Dendritic cell treated with granulocyte-macrophage colony-stimulating factor and Interleukin-4, amounts not matched to agents 40 ng/mL and 50 ng/mL, for 4 days (primary cell): Measurements from ENCODE around the gene CCDC17.
"Not testable (repeated sequence)": the region's sequence is repeated elsewhere in the genome, so short reads cannot be mapped to it uniquely, and the experiment has no call there.

Source experiments
- H3K27ac Mint-ChIP-seq: one replicate; pipeline ENCODE4 v1.8.0; 2022; ENCODE audit warnings: mild to moderate bottlenecking, mixed read lengths
- H3K27me3 Mint-ChIP-seq: one replicate; pipeline ENCODE4 v1.8.0; 2022; ENCODE audit warnings: mild to moderate bottlenecking, mixed read lengths
- H3K36me3 Mint-ChIP-seq: one replicate; pipeline ENCODE4 v1.8.0; 2022; ENCODE audit warnings: low read depth, mixed read lengths
- H3K4me1 Mint-ChIP-seq: one replicate; pipeline ENCODE4 v1.8.0; 2022; ENCODE audit warnings: low read depth, mixed read lengths
- H3K4me3 Mint-ChIP-seq: one replicate; pipeline ENCODE4 v1.8.0; 2022; ENCODE audit warnings: mild to moderate bottlenecking, moderate library complexity, mixed read lengths
- H3K9me3 Mint-ChIP-seq: one replicate; pipeline ENCODE4 v1.8.0; 2022; ENCODE audit warnings: mixed read lengths
- intact Hi-C: fragments of 100-400 bp; cut with micrococcal nuclease; formaldehyde crosslinking; loops from one replicate; pipeline ENCODE4 v1.15.0; 2022

Gene CCDC17

DNA sequence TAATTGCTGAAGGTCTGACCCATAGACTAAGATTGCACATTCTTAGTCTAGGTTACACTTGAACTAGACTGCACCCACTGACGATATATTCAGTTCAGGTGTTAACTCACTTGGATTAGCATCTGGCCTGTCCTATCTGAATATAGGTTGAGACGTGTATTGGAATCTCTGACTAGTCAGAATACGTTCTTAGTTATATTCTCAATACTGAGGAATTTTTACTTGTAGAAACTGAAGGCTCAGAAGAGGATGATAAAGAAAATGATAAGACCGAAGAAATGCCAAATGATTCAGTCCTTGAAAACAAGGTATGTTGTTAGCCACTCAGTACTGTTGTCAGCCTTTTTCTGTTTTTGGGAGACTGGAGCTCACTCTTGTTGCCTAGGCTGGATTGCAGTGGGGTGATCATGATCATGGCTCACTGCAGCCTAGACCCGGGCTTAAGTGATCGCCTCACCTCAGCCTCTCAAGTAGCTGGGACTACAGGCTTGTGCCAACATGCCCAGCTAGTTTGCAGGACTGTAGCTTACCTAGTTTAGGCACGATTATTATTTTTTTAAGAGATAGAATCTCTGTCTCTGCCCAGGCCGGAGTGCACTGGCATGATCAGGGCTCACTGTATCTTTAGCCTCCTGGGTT lies 10.8 kb downstream of the CCDC17 start:
- peaks cover 83% of the 10 kb centered on the region for H3K36me3 Mint-ChIP-seq
- no peak overlapping the region for H3K4me3 Mint-ChIP-seq
- no peaks in the 10 kb centered on the region for H3K27me3 Mint-ChIP-seq
- no peaks in the 10 kb centered on the region for H3K9me3 Mint-ChIP-seq
- H3K27ac Mint-ChIP-seq, result no peak overlapping the region
- H3K4me1 Mint-ChIP-seq, result peaks cover 7% of the 10 kb centered on the region
- intact Hi-C loops, result no loop called here

DNA sequence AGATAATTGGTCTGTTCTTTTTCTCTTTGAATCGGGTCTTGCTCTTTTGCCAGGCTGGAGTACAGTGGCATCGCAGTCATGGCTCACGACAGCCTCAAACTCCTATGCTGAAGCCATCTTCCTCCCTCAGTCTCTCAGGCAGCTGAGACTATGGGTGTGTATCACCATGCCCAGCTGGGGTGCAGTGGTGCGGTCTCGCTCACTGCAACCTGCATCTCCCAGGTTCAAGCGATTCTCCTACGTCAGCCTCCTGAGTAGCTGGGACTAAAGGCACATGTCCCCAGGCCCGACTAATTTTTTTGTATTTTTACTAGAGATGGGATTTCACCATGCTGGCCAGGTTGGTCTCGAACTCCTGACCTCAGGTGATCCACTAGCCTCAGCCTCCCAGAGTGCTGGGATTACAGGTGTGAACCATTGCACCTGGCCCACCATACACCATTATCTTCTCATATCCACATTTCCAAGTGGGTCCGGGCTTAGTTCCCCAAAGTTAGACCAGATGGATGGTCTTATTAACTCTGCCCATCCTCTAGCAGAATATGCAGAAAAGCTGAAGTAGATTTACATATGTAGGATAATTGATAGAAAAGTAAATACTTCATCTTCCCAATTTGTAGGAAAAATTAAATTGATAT lies 13.1 kb downstream of the CCDC17 start:
- H3K9me3 Mint-ChIP-seq, result no peaks in the 10 kb centered on the region
- no peak overlapping the region for H3K27ac Mint-ChIP-seq
- intact Hi-C loops, result no loop called here
- peaks cover 27% of the 10 kb centered on the region for H3K4me1 Mint-ChIP-seq
- no peak overlapping the region for H3K4me3 Mint-ChIP-seq
- H3K36me3 Mint-ChIP-seq, result peaks cover 80% of the 10 kb centered on the region
- H3K27me3 Mint-ChIP-seq, result no peaks in the 10 kb centered on the region

DNA sequence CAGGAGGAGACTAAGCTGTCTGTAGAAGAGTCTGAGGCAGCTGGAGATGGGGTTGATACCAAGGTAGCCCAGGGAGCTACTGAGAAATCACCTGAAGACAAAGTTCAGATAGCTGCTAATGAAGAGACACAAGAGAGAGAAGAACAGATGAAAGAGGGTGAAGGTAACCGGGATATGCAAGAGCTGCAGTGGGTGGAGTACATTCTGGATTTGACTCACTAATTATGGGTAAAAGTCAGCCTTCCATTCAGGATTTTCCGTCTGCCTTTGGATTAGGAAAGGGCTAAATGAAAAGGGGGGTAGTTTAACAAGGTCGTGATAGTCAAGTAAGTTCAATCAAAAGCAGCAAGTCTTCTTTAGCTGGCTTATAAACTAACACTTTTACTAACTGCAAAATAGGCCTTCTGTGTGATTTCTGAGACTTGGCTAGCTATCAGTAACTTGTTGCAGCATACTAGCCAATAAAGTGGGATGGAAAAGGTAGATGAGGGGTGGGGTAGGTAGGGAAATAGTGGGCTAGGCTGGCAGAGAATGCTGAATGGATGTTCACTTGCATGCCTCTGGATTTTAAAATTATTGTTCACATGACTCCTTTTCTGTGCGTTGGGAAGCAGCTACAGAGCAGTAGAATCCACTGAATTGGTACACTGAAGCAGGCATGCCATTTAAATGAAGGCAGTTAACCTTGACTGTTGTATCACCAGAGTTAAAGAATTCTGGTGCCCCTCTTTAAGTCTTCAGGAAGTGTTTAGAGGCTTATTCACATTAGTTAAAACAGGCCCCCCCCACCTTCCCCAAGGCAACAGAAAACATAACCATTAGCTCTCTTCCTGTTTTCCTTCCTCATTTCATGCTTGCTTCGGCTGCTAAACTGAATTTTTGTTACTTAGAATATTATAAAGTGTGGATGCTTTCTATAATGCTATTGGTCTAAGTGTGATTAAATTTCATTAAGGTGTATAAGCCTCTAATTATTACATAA lies 15.4 kb downstream of the CCDC17 start:
- H3K4me3 Mint-ChIP-seq, result peak overlapping the region; percentile 43
- peaks cover 76% of the 10 kb centered on the region for H3K36me3 Mint-ChIP-seq
- no peaks in the 10 kb centered on the region for H3K27me3 Mint-ChIP-seq
- no peaks in the 10 kb centered on the region for H3K9me3 Mint-ChIP-seq
- peak overlapping the region; percentile 79 for H3K27ac Mint-ChIP-seq
- intact Hi-C loops, result loop anchor here (5.0 kb wide), 1 partner anchor 79 kb away; the partner anchor contains the start of genes GPBP1L1 and TMEM69
- peaks cover 27% of the 10 kb centered on the region for H3K4me1 Mint-ChIP-seq

DNA sequence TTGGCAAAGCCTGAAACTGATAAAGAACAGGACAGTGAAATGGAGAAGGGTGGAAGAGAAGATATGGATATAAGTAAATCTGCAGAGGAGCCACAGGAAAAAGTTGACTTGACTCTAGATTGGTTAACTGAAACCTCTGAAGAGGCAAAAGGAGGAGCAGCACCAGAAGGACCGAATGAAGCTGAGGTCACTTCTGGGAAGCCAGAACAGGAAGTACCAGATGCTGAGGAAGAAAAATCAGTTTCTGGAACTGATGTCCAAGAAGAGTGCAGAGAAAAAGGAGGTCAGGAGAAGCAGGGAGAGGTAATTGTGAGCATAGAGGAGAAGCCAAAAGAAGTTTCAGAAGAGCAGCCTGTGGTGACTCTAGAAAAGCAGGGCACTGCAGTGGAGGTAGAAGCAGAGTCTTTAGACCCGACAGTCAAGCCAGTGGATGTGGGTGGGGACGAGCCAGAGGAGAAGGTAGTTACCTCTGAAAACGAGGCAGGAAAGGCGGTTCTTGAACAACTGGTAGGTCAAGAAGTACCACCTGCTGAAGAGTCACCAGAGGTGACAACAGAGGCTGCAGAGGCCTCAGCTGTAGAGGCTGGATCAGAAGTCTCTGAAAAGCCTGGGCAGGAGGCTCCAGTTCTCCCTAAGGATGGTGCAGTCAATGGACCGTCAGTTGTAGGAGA lies 16.3 kb downstream of the CCDC17 start:
- Mint-ChIP-seq H3K4me3 (peak overlapping the region; percentile 43), H3K27ac (peak overlapping the region; percentile 79), H3K36me3 (peaks cover 73% of the 10 kb centered on the region), H3K4me1 (peaks cover 27% of the 10 kb centered on the region), H3K27me3 (no peaks in the 10 kb centered on the region), H3K9me3 (no peaks in the 10 kb centered on the region)
- intact Hi-C loops, result loop anchor here (5.0 kb wide), 1 partner anchor 80 kb away; the partner anchor contains the start of genes GPBP1L1 and TMEM69

DNA sequence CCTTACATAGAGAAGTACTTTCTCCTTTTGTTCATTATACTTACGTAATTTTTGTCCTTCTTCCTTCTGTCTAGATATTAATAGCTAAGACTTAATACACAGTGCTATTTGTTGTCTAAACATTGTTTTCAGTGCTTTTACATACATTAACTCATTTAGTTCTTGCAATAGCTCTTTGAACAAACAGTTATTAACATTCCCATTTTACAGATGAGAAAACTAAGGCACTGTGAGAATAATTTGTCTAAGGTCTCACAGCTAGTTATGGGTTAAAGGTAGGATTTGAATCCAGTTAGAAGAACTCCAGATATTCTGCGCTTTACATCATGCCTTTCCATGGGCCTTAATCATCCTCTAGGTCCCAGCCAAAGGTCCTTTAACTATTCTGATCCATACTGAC lies 19.6 kb downstream of the CCDC17 start:
- intact Hi-C loops, result no loop called here
- Mint-ChIP-seq H3K9me3 (no peaks in the 10 kb centered on the region), H3K27ac (no peak overlapping the region), H3K27me3 (no peaks in the 10 kb centered on the region), H3K4me3 (no peak overlapping the region), H3K4me1 (peaks cover 36% of the 10 kb centered on the region), H3K36me3 (peaks cover 71% of the 10 kb centered on the region)

DNA sequence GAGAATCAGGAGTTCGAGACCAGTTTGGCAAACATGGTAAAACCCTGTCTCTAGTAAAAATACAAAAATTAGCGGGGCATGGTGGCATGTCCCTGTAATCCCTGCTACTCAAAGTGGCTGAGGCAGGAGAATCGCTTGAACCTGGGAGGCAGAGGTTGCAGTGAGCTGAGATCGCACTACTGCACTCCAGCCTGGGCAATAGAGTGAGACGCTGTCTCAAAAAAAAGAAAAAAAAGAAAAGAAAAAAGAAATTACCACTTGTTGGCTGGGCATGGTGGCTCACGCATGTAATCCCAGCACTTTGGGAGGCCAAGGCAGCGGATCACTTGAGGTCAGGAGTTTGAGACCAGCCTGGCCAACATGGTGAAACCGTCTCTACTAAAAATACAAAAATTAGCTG lies 27.1 kb downstream of the CCDC17 start:
- not testable (repeated sequence) for H3K27me3 Mint-ChIP-seq, H3K4me3 Mint-ChIP-seq, H3K9me3 Mint-ChIP-seq, H3K4me1 Mint-ChIP-seq, H3K27ac Mint-ChIP-seq
- intact Hi-C loops, result loop anchor here (10.0 kb wide), 1 partner anchor 48 kb away; no protein-coding TSS in a partner anchor
- H3K36me3 Mint-ChIP-seq, result peaks cover 81% of the 10 kb centered on the region

DNA sequence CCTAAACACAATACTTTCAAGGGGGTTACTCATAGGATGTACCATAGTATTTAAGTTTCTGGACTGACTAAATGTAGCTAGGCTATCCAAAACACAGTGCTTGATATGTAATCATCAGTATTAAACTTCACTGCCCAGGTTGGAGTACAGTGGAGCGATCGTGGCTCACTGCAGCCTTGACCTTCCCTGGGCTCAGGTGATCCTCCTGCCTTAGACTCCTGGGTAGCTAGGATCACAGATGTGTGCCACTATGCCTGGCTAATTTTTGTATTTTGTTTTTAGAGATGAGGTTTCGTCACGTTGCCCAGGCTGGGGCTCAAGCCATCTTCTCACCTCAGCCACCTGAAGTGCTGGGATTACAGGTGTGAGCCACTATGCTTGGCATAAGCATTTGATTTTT lies 29.4 kb downstream of the CCDC17 start:
- Mint-ChIP-seq H3K36me3 (peaks cover 80% of the 10 kb centered on the region), H3K27ac (no peak overlapping the region), H3K4me1 (peaks cover 3% of the 10 kb centered on the region), H3K27me3 (no peaks in the 10 kb centered on the region), H3K9me3 (no peaks in the 10 kb centered on the region), H3K4me3 (no peak overlapping the region)
- intact Hi-C loops, result loop anchor here (10.0 kb wide), 1 partner anchor 50 kb away; no protein-coding TSS in a partner anchor

DNA sequence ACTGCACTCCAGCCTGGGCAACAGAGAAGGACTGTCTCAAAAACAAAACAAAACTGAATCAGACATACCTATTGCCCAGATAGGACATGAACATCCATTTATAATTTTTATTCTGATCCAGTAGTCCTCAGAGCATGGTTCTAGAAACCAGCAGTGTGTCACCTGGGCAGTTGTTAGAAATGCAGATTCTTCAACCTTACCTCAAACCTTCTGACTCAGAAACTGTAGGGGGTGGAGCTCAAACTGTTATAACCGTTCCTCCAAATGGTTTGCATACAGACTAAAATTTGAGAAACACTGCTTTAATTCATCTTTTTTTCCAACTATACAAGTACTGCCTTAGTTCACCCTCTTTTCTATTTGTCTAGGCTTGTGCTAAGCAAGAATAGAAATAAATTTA lies 34.0 kb downstream of the CCDC17 start:
- Mint-ChIP-seq H3K4me3 (no peak overlapping the region), H3K4me1 (peaks cover 20% of the 10 kb centered on the region), H3K27ac (no peak overlapping the region), H3K27me3 (no peaks in the 10 kb centered on the region), H3K36me3 (peaks cover 44% of the 10 kb centered on the region), H3K9me3 (no peaks in the 10 kb centered on the region)
- intact Hi-C loops, result loop anchor here (10.0 kb wide), 1 partner anchor 55 kb away; no protein-coding TSS in a partner anchor

DNA sequence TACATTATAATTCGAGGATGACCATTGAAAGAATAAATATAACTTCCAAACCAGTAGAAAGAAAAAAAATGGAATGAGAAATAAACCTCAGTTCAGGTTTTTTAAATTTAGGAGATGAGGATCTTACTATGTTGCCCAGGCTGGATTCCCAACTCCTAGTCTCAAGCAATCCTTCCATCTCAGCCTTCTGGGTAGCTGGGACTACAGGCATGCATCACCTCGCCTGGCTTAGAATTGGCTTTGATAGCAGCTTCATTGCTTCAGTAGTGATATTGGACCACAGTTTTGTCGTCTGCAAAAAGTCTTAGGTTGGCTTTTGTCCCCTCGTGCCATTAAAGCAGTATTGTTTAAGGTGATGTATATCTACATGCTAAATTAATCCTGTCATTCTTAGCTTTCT lies 37.1 kb downstream of the CCDC17 start:
- peaks cover 32% of the 10 kb centered on the region for H3K4me1 Mint-ChIP-seq

DNA sequence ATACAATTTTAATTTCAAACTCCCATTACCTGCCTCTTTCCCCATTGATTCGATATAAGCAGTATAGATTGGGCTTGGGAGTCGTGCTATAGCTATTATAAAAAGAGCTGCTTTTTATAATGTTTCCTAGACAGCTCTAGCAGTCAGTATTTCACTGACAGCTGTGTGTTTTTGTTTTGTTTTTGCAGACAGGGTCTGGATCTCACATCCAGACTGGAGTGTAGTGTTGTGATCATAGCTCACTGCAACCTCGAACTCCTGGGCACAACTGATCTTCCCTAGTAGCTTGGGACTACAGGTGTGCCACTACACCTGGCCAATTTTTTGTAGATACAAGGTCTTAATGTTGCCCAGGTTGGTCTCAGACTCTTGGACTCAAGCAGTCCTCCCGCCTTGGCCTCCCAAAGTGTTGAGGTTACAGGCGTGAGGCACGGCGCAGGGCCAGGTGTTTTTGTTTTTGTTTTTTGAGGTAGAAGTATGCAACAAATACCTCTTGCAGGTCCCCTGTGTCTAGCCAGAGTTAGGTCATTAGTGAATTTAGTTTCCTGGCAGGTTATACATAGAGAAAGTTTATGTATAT lies 38.3 kb downstream of the CCDC17 start:
- H3K36me3 Mint-ChIP-seq, result peaks cover 14% of the 10 kb centered on the region
- H3K9me3 Mint-ChIP-seq, result no peaks in the 10 kb centered on the region
- no peaks in the 10 kb centered on the region for H3K27me3 Mint-ChIP-seq
- intact Hi-C loops, result loop anchor here (2.0 kb wide), 1 partner anchor 103 kb away; the partner anchor contains the start of gene TMEM69
- H3K4me1 Mint-ChIP-seq, result peaks cover 32% of the 10 kb centered on the region
- no peak overlapping the region for H3K27ac Mint-ChIP-seq
- H3K4me3 Mint-ChIP-seq, result peak overlapping the region; percentile 98

More for the DNA sequence above, 37.1 kb downstream of the CCDC17 start:
- intact Hi-C loops, result no loop called here
- Mint-ChIP-seq H3K27me3 (no peaks in the 10 kb centered on the region), H3K27ac (peak overlapping the region; percentile 58), H3K36me3 (peaks cover 26% of the 10 kb centered on the region), H3K9me3 (no peaks in the 10 kb centered on the region), H3K4me3 (peak overlapping the region; percentile 66)

DNA sequence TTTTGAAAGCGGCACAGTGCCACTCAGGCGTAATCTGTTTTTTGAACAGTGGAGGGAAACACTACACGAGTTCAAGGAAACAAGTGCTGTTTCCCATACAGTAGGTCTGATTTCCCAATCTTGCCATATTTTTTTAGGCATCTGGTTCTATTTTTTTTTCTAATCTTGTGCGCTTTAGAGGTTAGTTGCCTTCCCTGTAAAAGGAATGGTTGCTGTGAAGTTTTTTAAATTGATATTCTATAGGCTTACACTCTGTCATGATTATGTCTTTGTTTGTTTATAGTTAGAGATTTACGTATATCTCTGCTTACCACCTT lies 38.8 kb downstream of the CCDC17 start:
- Mint-ChIP-seq H3K9me3 (no peaks in the 10 kb centered on the region), H3K27ac (peak overlapping the region; percentile 99), H3K4me1 (peaks cover 32% of the 10 kb centered on the region), H3K4me3 (peak overlapping the region; percentile 98), H3K27me3 (no peaks in the 10 kb centered on the region), H3K36me3 (peaks cover 14% of the 10 kb centered on the region)
- intact Hi-C loops, result loop anchor here (2.0 kb wide), 1 partner anchor 104 kb away; the partner anchor contains the start of gene TMEM69

DNA sequence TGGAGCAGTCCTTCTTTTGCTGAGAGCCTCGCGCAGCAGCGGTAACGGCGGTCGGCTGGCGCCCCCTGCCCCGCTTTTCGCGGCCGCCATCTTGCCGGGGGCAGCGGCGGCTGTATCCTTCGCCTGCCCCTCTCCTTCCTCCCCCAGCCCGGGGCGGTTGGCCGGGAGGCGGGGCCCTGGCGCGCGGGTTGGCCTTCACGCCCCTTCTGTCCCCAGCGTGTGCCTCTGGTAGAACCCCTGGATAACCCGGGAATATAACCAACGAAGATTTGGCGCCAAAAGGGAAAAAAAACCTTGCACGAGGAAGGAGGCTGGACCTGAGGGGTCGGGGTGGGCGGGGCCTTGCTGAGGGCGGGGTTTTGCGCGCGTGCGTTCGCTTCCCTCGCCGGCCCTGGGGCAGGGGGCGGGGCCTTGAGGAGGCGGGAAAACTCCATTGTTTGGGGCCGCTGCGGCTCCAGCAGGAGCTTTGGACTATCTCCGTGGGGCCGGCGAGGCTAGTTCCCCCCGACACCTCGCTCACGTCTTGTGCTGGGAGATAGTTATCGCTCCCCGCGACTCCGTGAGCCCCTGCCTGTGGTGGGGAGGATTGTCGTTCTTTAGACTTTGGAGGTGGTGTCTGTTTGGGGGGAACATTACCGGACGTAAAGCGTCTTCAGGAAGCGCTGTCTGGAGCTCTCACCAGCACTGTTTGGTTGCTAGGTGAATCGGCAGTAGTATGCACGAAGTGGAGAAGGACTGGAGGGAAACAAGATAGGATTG lies 39.3 kb downstream of the CCDC17 start:
- peaks cover 14% of the 10 kb centered on the region for H3K36me3 Mint-ChIP-seq
- H3K27me3 Mint-ChIP-seq, result no peaks in the 10 kb centered on the region
- intact Hi-C loops, result loop anchor here (2.0 kb wide), 1 partner anchor 104 kb away; the partner anchor contains the start of gene TMEM69
- H3K9me3 Mint-ChIP-seq, result no peaks in the 10 kb centered on the region
- peak overlapping the region; percentile 98 for H3K4me3 Mint-ChIP-seq
- peaks cover 32% of the 10 kb centered on the region for H3K4me1 Mint-ChIP-seq
- H3K27ac Mint-ChIP-seq, result peak overlapping the region; percentile 99
